Endothelial cell of umbilical vein (primary cell): Measurements from ENCODE around the gene DIP2B. TPM values are rescaled to one million over a fixed set of nuclear protein-coding genes. Genes with fewer than 3 reads are reported as not detected.

Experiments used
- Bru-seq: library from RNA; stranded (reverse); fragments of 400-500 nt; gene quantifications from one replicate; lab custom pipeline; 2021; lab: Mats Ljungman, UMichigan
- BruChase-seq, 2 experiments: library from RNA; stranded (reverse); fragments of 400-500 nt; gene quantifications; one replicate each; lab custom pipeline; 2021; lab: Mats Ljungman, UMichigan
- BruUV-seq: library from RNA; stranded (reverse); fragments of 400-500 nt; replicated peaks from 2 replicates; lab custom pipeline; 2021; lab: Mats Ljungman, UMichigan
- CTCF ChIA-PET: fragments of 300-600, 350-600 bp; sonication (Branson Sonifier 250); formaldehyde crosslinking; loops from one replicate; lab custom pipeline; 2021; ENCODE audit warnings: antibody characterized with exemption, inconsistent platforms; lab: Charles Lee
- POLR2A ChIA-PET: fragments of 300-600, 350-600 bp; sonication (Branson Sonifier 250); formaldehyde crosslinking; loops from one replicate; lab custom pipeline; 2021; ENCODE audit warnings: antibody characterized with exemption, inconsistent platforms; lab: Charles Lee
- DNase-seq: peaks from one replicate; pipeline ENCODE4 v3.0.0-alpha.2; 2011; ENCODE audit warnings: low read depth, low spot score
- FAIRE-seq: peaks from 2 replicates; lab custom pipeline; 2011; peaks lifted over from hg19 to GRCh38; lab: Jason Lieb, UNC
- H2AFZ ChIP-seq: 2 replicates; pipeline ENCODE4 v1.6.0; 2012; ENCODE audit warnings: low read depth, low read length, control low read depth, inconsistent platforms
- H3K27ac ChIP-seq: 2 replicates; pipeline ENCODE4 v1.5.1; 2011; ENCODE audit warnings: low read depth, mild to moderate bottlenecking, control low read depth, low read length, moderate library complexity; ENCODE audit not compliant: insufficient read depth
- H3K27me3 ChIP-seq, 2 experiments: 2 replicates each; pipeline versions ENCODE4 v1.6.0 to v1.6.1; 2011; ENCODE audit warnings: low read length in 2 of 2, mixed read lengths in 1 of 2; ENCODE audit not compliant: control insufficient read depth in 2 of 2, insufficient read depth in 2 of 2
- H3K36me3 ChIP-seq, 2 experiments: 2 replicates in 1 of 2; 3 replicates in 1 of 2; pipeline ENCODE4 v1.5.1; 2011; ENCODE audit warnings: low read length in 2 of 2, mild to moderate bottlenecking in 1 of 2, moderate library complexity in 1 of 2; ENCODE audit not compliant: control insufficient read depth in 2 of 2, insufficient read depth in 2 of 2; ENCODE audit errors: extremely low read depth in 1 of 2
- H3K4me1 ChIP-seq: 3 replicates; pipeline ENCODE4 v1.5.1; 2011; ENCODE audit warnings: mild to moderate bottlenecking, low read length; ENCODE audit not compliant: control insufficient read depth, insufficient read depth; ENCODE audit errors: extremely low read depth
- H3K4me2 ChIP-seq: 2 replicates; pipeline ENCODE4 v1.6.1; 2011; ENCODE audit warnings: low read length, control low read depth, mixed read lengths; ENCODE audit not compliant: insufficient read depth
- H3K4me3 ChIP-seq, 3 experiments: fragments of 200-600 bp in 1 of 3; sonication (generic), shearing (Covaris generic) in 1 of 3; replicated peaks in 1 of 3; 2 replicates each; pipeline ENCODE4 v1.5.1; 2011 to 2016; ENCODE audit warnings: control low read depth in 3 of 3, low read length in 3 of 3, mild to moderate bottlenecking in 2 of 3, inconsistent platforms in 1 of 3, low read depth in 1 of 3, moderate library complexity in 1 of 3; ENCODE audit not compliant: insufficient read depth in 1 of 3
- H3K79me2 ChIP-seq: 2 replicates; pipeline ENCODE4 v1.6.0; 2012; ENCODE audit warnings: low read length, inconsistent platforms; ENCODE audit not compliant: control insufficient read depth, insufficient read depth
- H3K9ac ChIP-seq: replicated peaks from 2 replicates; pipeline ENCODE3; 2011; ENCODE audit warnings: low read length, control low read depth; ENCODE audit not compliant: insufficient read depth; ENCODE audit errors: extremely low read depth
- H3K9me1 ChIP-seq: replicated peaks from 3 replicates; pipeline ENCODE4 v1.6.0; 2011; ENCODE audit warnings: mild to moderate bottlenecking, low read length; ENCODE audit not compliant: control insufficient read depth, insufficient read depth; ENCODE audit errors: extremely low read depth
- H3K9me3 ChIP-seq: replicated peaks from 2 replicates; pipeline ENCODE4 v1.5.1; 2012; ENCODE audit warnings: low read length, inconsistent platforms; ENCODE audit not compliant: control insufficient read depth, insufficient read depth
- H4K20me1 ChIP-seq: replicated peaks from 2 replicates; pipeline ENCODE3; 2011; ENCODE audit warnings: mild to moderate bottlenecking, low read length; ENCODE audit not compliant: control insufficient read depth, insufficient read depth; ENCODE audit errors: extremely low read depth
- CTCF ChIP-seq, 2 donors: IDR thresholded peaks; 1 replicate in 1 of 2; 2 replicates in 1 of 2; pipeline ENCODE4 v1.5.1; 2011; ENCODE audit warnings: low read length in 2 of 2, mild to moderate bottlenecking in 2 of 2, moderate library complexity in 2 of 2, control low read depth in 1 of 2, inconsistent platforms in 1 of 2, low read depth in 1 of 2; ENCODE audit not compliant: insufficient read depth in 1 of 2; ENCODE audit errors: extremely low read depth in 1 of 2
- EZH2 ChIP-seq: IDR thresholded peaks from 2 replicates; pipeline ENCODE4 v1.6.1; 2012; ENCODE audit warnings: borderline replicate concordance, low read depth, mild to moderate bottlenecking, moderate library complexity, low read length, inconsistent platforms; ENCODE audit not compliant: severe bottlenecking
- FOS ChIP-seq: IDR thresholded peaks from 2 replicates; pipeline ENCODE4 v1.6.1; 2011; ENCODE audit warnings: mild to moderate bottlenecking, low read length, moderate library complexity, borderline replicate concordance; ENCODE audit not compliant: insufficient read depth
- GATA2 ChIP-seq: IDR thresholded peaks from 2 replicates; pipeline ENCODE4 v1.7.0; 2011; ENCODE audit warnings: low read depth, mild to moderate bottlenecking, moderate library complexity, mixed read lengths, low read length; ENCODE audit not compliant: insufficient read length, insufficient read depth
- JUN ChIP-seq: IDR thresholded peaks from 2 replicates; pipeline ENCODE4 v1.6.1; 2011; ENCODE audit warnings: borderline replicate concordance, low read depth; ENCODE audit not compliant: insufficient read length, insufficient read depth
- MAX ChIP-seq: IDR thresholded peaks from 2 replicates; pipeline ENCODE4 v1.6.1; 2011; ENCODE audit not compliant: insufficient read depth, insufficient read length
- MYC ChIP-seq: IDR thresholded peaks from one replicate; pipeline ENCODE4 v1.6.1; 2011; ENCODE audit warnings: mild to moderate bottlenecking, low read depth, low read length
- POLR2A ChIP-seq: IDR thresholded peaks from 2 replicates; pipeline ENCODE4 v1.6.1; 2012; ENCODE audit warnings: low read depth, mild to moderate bottlenecking, control low read depth, low read length
- POLR2AphosphoS5 ChIP-seq: IDR thresholded peaks from 2 replicates; pipeline ENCODE4 v1.6.1; 2012; ENCODE audit warnings: low read depth, mild to moderate bottlenecking, control low read depth, low read length, moderate library complexity; ENCODE audit not compliant: insufficient read depth
- dilution Hi-C: fragments of 300-500 bp; cut with MboI; formaldehyde crosslinking; loops from one replicate; pipeline ENCODE4 v1.15.0; 2019; ENCODE audit warnings: low sequenced_read_pairs; ENCODE audit not compliant: extremely low pct_ligation_motif_present
- intact Hi-C: fragments of 100-400 bp; cut with micrococcal nuclease; formaldehyde crosslinking; loops from one replicate; pipeline ENCODE4 v1.10.0; 2022
- long read RNA-seq: library from polyadenylated mRNA; stranded (forward); transcript quantifications from one replicate; pipeline ENCODE4 v2.0.0, GENCODE V29; 2021
- polyA minus RNA-seq, 3 experiments: library from RNA; depleted of rRNA, polyadenylated mRNA; stranded (reverse); fragments of >200 nt; gene quantifications; 1 replicate in 1 of 3; 2 replicates in 2 of 3; pipeline ENCODE4 v1.2.3, GENCODE V29; 2011
- polyA plus RNA-seq, 4 experiments: library from polyadenylated mRNA; depleted of rRNA in 3 of 4; stranded (reverse) in 3 of 4; unstranded in 1 of 4; fragments of >200 nt; gene quantifications; 2 replicates each; pipeline versions ENCODE4 v1.2.1 to v1.2.3, GENCODE V29; 2011 to 2012; ENCODE audit warnings: missing spikeins in 1 of 4
- total RNA-seq: library from RNA; stranded (reverse); gene quantifications from 2 replicates; pipeline ENCODE4 v1.2.3, GENCODE V29; 2021

The DIP2B gene
- total RNA-seq (27.7 and 28.0 TPM in 2 replicates), polyA plus RNA-seq (11.2 and 14.5 TPM in 2 replicates), polyA minus RNA-seq (75.7 and 78.9 TPM in 2 replicates), Bru-seq, nascent RNA (percentile 83 among the genes with signal in this experiment), BruChase-seq, experiment 1, labeled RNA remaining after a 6-hour chase (percentile 83 among the genes with signal in this experiment), BruChase-seq, experiment 2, labeled RNA remaining after a 2-hour chase (percentile 80 among the genes with signal in this experiment)
- 11.5 and 11.6 TPM in 2 replicates for polyA plus RNA-seq (2011; cell fraction: cytosol; rRNA removed)
- polyA plus RNA-seq (2011; cell fraction: nucleus; rRNA removed) = 25.7 and 28.2 TPM in 2 replicates
- 21.3 and 22.1 TPM in 2 replicates for polyA plus RNA-seq (2012)
- polyA minus RNA-seq (2011; cell fraction: cytosol; rRNA and poly(A)+ RNA removed) = 24.3 TPM
- polyA minus RNA-seq (2011; cell fraction: nucleus; rRNA and poly(A)+ RNA removed) = 33.4 and 47.8 TPM in 2 replicates
- long read RNA-seq, full-length matches to known transcripts = 9 of 32 reads
- long read RNA-seq, partial matches to known transcripts = 16 of 32 reads
- long read RNA-seq, other reads (novel, unspliced or antisense) = 7 of 32 reads

- FAIRE-seq (peak; percentile 66), DNase-seq (peak; percentile 90)
- H3K9ac ChIP-seq = peak within 1 kb of the TSS; percentile 94
- H3K4me3 ChIP-seq = peak within 1 kb of the TSS; percentile 84 to 97 (median 94)
- peak within 1 kb of the TSS; percentile 96 for H3K4me2 ChIP-seq
- no TSS peak for BruUV-seq
- no peaks in the 10 kb centered on the region for H3K27me3 ChIP-seq
- no peaks in the 10 kb centered on the region for H3K36me3 ChIP-seq
- H4K20me1 ChIP-seq = peaks cover 5% of the 10 kb centered on the region
- dilution Hi-C loops (no loop called here), intact Hi-C loops (loop anchor here (1.0 to 5.0 kb wide), 3 partner anchors 92 to 229 kb away; no protein-coding TSS in a partner anchor)
- TF ChIP-seq GATA2 = no peak
- TF ChIP-seq CTCF (IDR thresholded peaks at IDR 0.05; ENCODE audit: extremely low read depth in 1 of 2, insufficient read depth in 1 of 2, low read depth in 1 of 2, low read length in 2 of 2) = peak; percentile 75 to 90
- no peak for TF ChIP-seq MYC
- TF ChIP-seq FOS = no peak
- TF ChIP-seq JUN = no peak
- peak; percentile 70 for TF ChIP-seq POLR2AphosphoS5
- TF ChIP-seq MAX = peak; percentile 61
- TF ChIP-seq EZH2 = no peak
- peak; percentile 59 for TF ChIP-seq POLR2A
- peaks cover 11% of the 10 kb centered on the region for H3K4me1 ChIP-seq
- peaks cover 50% of the 10 kb centered on the region for H3K79me2 ChIP-seq
- H2AFZ ChIP-seq = peak within 1 kb of the TSS; percentile 100
- peak within 1 kb of the TSS; percentile 65 for H3K27ac ChIP-seq
- no peaks in the 10 kb centered on the region for H3K9me3 ChIP-seq
- H3K9me1 ChIP-seq = no peaks in the 10 kb centered on the region
- CTCF ChIA-PET = interaction anchor here (0.6 to 8.9 kb wide), 44 partner anchors 10 to 806 kb away, joined by 3 to 261 read pairs (median 4); no protein-coding TSS in a partner anchor
- POLR2A ChIA-PET = no interaction called here
Observed at GRCh38 chr12:50504798-50505674, at the start of gene DIP2B. Gene DIP2B (plus strand): TSS chr12:50504985. CDS start chr12:50505141, 156 bp downstream.
